WTC11 (cell line): ENCODE results near the gene PCSK5.

Source experiments
- CREB1 ChIP-seq: sonication (generic); formaldehyde crosslinking; IDR thresholded peaks from 2 replicates; pipeline ENCODE4 v1.8.0; 2023; ENCODE audit warnings: mild to moderate bottlenecking, missing genetic modification reagents
- ESRRA ChIP-seq: sonication (generic); formaldehyde crosslinking; IDR thresholded peaks from 2 replicates; pipeline ENCODE4 v1.8.1; 2022; ENCODE audit warnings: mild to moderate bottlenecking, missing genetic modification reagents, borderline replicate concordance
- NR3C1 ChIP-seq: sonication (generic); formaldehyde crosslinking; conservative IDR thresholded peaks from 2 replicates; pipeline ENCODE4 v1.8.1; 2023; ENCODE audit warnings: low read depth, mild to moderate bottlenecking, missing genetic modification reagents
- RELA ChIP-seq: sonication (generic); formaldehyde crosslinking; IDR thresholded peaks from 2 replicates; pipeline ENCODE4 v1.8.1; 2022; ENCODE audit warnings: missing genetic modification reagents, mild to moderate bottlenecking, borderline replicate concordance
- SP1 ChIP-seq: sonication (generic); formaldehyde crosslinking; conservative IDR thresholded peaks from 2 replicates; pipeline ENCODE4 v1.8.1; 2022; ENCODE audit warnings: missing genetic modification reagents
- ZNF232 ChIP-seq: sonication (generic); formaldehyde crosslinking; IDR thresholded peaks from 2 replicates; pipeline ENCODE4 v1.8.0; 2022; ENCODE audit warnings: mild to moderate bottlenecking, missing genetic modification reagents
- TF ChIP-seq, protein P1 (sequence below): fragments of 200-600 bp; IDR thresholded peaks from 2 replicates; pipeline ENCODE4 v1.8.0; 2022; ENCODE audit warnings: antibody characterized with exemption
- TF ChIP-seq, protein P2 (sequence below): sonication (generic); formaldehyde crosslinking; IDR thresholded peaks from 2 replicates; pipeline ENCODE4 v1.8.1; 2022; ENCODE audit warnings: low read depth, missing genetic modification reagents, borderline replicate concordance
- TF ChIP-seq, protein P3 (sequence below): sonication (generic); formaldehyde crosslinking; IDR thresholded peaks from 2 replicates; pipeline ENCODE4 v1.8.1; 2023; ENCODE audit warnings: mild to moderate bottlenecking, missing genetic modification reagents, moderate library complexity

DNA sequence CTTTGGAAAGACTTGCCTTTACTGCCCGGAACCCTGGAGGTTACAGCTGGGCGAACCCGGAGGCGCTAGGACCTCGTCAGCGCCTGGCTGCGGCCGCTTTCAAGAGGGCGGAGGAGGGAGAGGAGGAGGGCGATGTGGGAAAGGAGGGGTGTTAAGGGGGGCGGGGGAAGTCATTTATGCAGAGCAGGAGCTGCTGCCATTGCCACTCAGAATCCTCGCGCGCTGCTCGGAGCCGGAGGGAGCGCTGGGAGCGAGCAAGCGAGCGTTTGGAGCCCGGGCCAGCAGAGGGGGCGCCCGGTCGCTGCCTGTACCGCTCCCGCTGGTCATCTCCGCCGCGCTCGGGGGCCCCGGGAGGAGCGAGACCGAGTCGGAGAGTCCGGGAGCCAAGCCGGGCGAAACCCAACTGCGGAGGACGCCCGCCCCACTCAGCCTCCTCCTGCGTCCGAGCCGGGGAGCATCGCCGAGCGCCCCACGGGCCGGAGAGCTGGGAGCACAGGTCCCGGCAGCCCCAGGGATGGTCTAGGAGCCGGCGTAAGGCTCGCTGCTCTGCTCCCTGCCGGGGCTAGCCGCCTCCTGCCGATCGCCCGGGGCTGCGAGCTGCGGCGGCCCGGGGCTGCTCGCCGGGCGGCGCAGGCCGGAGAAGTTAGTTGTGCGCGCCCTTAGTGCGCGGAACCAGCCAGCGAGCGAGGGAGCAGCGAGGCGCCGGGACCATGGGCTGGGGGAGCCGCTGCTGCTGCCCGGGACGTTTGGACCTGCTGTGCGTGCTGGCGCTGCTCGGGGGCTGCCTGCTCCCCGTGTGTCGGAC lies at the start of gene PCSK5:
- TF ChIP-seq ESRRA (CRISPR knock-in tag) (peak; percentile 44; the same call in 1 of the 2 replicates), SP1 (CRISPR knock-in tag) (peak; percentile 71), ZNF232 (no peak), CREB1 (CRISPR knock-in tag) (no peak), RELA (CRISPR knock-in tag) (no peak), NR3C1 (CRISPR knock-in tag) (no peak)
- TF ChIP-seq, protein P1, sequence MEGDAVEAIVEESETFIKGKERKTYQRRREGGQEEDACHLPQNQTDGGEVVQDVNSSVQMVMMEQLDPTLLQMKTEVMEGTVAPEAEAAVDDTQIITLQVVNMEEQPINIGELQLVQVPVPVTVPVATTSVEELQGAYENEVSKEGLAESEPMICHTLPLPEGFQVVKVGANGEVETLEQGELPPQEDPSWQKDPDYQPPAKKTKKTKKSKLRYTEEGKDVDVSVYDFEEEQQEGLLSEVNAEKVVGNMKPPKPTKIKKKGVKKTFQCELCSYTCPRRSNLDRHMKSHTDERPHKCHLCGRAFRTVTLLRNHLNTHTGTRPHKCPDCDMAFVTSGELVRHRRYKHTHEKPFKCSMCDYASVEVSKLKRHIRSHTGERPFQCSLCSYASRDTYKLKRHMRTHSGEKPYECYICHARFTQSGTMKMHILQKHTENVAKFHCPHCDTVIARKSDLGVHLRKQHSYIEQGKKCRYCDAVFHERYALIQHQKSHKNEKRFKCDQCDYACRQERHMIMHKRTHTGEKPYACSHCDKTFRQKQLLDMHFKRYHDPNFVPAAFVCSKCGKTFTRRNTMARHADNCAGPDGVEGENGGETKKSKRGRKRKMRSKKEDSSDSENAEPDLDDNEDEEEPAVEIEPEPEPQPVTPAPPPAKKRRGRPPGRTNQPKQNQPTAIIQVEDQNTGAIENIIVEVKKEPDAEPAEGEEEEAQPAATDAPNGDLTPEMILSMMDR: no peak
- TF ChIP-seq, protein P2, sequence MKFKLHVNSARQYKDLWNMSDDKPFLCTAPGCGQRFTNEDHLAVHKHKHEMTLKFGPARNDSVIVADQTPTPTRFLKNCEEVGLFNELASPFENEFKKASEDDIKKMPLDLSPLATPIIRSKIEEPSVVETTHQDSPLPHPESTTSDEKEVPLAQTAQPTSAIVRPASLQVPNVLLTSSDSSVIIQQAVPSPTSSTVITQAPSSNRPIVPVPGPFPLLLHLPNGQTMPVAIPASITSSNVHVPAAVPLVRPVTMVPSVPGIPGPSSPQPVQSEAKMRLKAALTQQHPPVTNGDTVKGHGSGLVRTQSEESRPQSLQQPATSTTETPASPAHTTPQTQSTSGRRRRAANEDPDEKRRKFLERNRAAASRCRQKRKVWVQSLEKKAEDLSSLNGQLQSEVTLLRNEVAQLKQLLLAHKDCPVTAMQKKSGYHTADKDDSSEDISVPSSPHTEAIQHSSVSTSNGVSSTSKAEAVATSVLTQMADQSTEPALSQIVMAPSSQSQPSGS (CRISPR knock-in tag): no peak
- TF ChIP-seq, protein P3, sequence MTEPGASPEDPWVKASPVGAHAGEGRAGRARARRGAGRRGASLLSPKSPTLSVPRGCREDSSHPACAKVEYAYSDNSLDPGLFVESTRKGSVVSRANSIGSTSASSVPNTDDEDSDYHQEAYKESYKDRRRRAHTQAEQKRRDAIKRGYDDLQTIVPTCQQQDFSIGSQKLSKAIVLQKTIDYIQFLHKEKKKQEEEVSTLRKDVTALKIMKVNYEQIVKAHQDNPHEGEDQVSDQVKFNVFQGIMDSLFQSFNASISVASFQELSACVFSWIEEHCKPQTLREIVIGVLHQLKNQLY (CRISPR knock-in tag): no peak
